ENCODE results near the gene SLC25A40.
"Not testable (repeated sequence)": the region's sequence is repeated elsewhere in the genome, so short reads cannot be mapped to it uniquely, and the experiment has no call there.

The SLC25A40 gene, protein sequence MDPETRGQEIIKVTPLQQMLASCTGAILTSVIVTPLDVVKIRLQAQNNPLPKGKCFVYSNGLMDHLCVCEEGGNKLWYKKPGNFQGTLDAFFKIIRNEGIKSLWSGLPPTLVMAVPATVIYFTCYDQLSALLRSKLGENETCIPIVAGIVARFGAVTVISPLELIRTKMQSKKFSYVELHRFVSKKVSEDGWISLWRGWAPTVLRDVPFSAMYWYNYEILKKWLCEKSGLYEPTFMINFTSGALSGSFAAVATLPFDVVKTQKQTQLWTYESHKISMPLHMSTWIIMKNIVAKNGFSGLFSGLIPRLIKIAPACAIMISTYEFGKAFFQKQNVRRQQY

DNA sequence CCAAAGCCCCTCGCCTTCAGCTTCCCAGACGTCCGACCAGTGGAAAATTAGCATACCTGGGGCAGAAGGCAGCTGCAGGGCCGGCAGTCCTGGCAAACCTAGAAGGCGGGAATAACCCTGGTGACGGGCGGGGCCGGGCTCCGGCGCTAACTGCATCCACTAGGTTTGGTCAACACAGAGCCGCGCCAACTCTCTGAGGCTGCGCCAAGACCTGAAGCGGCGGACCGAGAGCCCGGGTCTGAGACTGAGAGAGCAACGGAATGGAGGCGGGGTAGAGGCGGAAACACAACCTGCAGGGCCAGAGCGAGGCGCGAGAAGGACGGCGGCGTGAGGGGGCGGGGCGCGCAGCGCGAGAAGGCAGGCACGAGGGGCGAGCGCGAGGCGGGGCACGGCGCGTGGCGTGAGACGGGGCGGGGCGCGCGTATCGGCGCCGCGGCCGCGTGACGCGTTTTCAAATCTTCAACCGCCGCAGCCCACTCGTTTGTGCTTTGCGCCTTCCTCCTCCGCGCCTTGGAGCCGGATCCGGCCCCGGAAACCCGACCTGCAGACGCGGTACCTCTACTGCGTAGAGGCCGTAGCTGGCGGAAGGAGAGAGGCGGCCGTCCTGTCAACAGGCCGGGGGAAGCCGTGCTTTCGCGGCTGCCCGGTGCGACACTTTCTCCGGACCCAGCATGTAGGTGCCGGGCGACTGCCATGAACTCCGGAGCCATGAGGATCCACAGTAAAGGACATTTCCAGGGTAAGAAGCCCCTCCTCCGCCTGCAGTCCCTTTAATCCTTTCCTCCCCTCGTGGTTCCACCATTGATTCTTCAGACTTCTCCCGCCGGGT is at the start of gene SLC25A40, which contains the start of gene DBF4:
TSS of gene SLC25A40 (minus strand) at position 321 of the 829 bp plus-strand sequence. CDS start 17,633 bp downstream, outside the sequence.
TSS of gene DBF4 (plus strand) at position 454 of the 829 bp plus-strand sequence. CDS start at position 694, 240 bp downstream.
- DNase-seq (ENCODE audit: low read depth) = peak; percentile 91

- DNase-seq (ENCODE audit: low read depth) = not testable (repeated sequence)
These were observed 46.7 kb upstream of the SLC25A40 start for GRCh38 chr7:87922759-87923395.

GRCh38 chr7:87920578-87920977 is 44.4 kb upstream of the SLC25A40 start:
- DNase-seq (ENCODE audit: low read depth) = no peak

DNA sequence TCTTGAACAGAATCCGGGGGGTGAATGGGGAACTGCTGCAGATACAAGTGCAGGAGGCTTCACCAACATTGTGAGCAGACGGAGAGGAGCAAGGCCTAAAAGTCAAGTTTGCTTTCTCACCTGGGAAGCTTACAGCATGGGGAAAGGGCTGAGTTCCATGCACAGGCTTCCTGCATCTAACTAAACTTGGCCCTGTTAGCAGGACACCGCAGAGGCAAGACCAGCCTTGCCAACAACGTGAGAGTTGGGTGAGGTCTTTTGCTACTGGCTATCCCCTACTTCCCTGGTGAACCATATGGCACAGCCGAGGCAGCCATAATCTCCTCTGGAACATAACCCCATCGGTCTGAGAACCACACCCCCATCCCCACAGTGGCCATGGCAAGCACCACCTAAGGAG is 43.7 kb upstream of the SLC25A40 start:
- no peak for DNase-seq (ENCODE audit: low read depth)

- DNase-seq (ENCODE audit: low read depth) = no peak
These were observed 42.6 kb upstream of the SLC25A40 start for GRCh38 chr7:87918740-87919139.

DNA sequence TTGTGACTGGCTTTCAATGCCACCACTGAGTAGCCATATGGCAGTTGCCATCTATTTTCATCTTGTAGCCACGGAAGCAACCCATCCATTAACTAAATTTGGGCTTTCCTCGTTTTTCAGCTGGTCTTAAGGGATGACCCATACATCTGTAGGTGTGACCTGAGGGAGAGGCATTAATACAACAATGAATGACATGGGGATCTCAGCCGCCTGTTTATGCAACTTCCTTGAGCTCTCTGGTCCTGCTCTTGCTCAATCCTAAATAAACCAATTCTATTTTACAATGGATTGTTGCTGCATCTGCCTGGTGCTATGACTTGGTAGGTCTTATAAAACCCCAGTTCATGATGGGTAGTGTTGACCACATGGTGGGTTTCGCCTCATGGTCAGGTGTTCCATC is 36.0 kb upstream of the SLC25A40 start:
- no peak for DNase-seq (ENCODE audit: low read depth)

DNA sequence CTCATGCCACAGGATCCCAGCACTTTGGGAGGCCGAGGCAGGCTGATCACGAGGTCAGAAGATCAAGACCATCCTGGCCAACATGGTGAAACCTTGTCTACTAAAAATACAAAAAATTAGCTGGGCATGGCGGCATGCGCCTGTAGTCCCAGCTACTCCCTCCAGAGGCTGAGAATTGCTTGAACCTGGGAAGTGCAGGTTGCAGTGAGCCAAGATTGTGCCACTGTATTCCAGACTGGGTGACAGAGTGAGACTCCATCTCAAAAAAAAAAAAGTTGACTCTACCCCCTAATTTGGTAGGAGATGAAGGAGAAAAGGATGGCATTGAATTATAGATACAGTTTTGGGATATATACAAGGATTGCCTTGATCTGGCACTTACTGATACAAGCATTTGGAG is 32.7 kb upstream of the SLC25A40 start:
- not testable (repeated sequence) for DNase-seq (ENCODE audit: low read depth)

- DNase-seq (ENCODE audit: low read depth) = not testable (repeated sequence)
These were observed 31.2 kb upstream of the SLC25A40 start for GRCh38 chr7:87907136-87907906.

DNA sequence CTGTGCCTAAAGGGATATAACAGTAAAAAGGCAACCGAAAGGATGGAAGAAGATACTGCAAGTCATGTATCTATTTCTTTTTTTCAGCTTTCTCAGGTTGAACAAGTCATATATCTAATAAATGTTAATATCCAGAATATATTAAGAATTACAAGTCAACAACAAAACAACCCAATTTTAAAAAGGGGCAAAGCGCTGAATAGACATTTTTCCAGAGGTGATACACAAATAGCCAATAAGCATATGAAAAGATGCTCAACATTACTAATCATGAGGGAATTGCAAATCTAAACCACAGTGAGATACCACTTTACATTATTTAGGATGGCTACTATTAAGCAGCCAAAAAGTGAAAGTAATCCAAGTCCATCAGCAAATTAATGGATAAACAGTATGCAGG is 23.1 kb upstream of the SLC25A40 start:
- no peak for DNase-seq (ENCODE audit: low read depth)

GRCh38 chr7:87895363-87895762 is 19.2 kb upstream of the SLC25A40 start:
- no peak for DNase-seq (ENCODE audit: low read depth)

GRCh38 chr7:87886875-87887274 is 10.7 kb upstream of the SLC25A40 start:
- no peak for DNase-seq (ENCODE audit: low read depth)

- DNase-seq (ENCODE audit: low read depth) = no peak
These were observed 8.9 kb upstream of the SLC25A40 start for GRCh38 chr7:87885018-87885417.

- no peak for DNase-seq (ENCODE audit: low read depth)
These were observed 6.2 kb upstream of the SLC25A40 start for GRCh38 chr7:87882151-87882937.

DNA sequence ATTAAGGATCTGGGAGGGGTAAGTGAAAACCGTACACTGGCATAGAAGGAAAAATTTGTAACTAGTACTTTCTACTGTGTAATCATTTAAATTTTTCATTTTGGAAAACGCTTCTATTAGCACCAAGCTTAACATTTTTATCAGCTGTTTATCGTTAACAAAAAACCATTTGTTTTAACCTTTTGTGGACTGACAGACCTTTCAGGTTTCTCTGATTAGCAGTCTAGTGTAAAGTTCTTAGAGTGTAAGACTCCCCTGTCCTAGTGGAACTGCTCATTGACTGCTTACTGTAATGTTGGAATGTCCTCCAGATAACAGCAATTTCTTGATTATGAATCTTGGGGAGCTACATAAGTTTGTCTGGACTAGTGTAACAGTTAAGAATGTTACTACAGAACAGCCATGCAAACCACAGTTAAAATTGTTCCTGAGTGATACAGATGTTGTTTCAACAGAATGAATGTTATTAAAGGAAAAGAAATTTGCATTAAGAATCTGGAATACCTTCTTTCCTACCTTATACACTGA is 2.1 kb upstream of the SLC25A40 start:
- DNase-seq (ENCODE audit: low read depth) = no peak

DNA sequence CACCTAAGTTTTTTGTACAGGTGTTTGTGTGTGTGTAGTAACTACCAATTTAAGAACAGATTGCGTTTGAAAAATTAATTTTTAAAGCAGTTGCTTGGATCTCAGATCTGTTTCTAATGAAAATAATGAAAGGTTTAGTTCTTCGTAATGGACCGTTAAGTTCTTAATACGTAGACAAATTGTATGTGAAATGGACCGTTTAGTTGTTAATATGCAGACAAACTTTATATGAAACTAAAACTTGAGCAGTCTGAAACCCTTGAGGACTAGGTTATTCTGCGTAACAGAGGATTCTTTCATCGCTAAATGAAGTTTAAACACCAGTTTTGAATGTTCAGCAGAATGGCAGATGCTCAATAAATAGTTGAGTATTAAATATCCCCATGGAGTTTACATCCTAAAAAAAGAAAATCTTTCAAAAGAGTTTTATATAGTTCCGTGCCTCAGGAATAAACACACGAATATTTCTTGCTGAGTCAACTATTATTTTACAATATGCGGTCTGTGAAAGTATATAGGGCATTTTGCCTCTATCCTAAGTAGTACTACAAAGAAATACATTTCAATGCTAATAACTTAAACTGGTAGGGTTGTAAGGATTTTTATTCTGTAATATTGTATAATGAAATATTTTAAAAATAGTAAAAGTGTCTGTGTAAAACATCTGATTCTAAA is 1.3 kb upstream of the SLC25A40 start:
- no peak for DNase-seq (ENCODE audit: low read depth)

DNA sequence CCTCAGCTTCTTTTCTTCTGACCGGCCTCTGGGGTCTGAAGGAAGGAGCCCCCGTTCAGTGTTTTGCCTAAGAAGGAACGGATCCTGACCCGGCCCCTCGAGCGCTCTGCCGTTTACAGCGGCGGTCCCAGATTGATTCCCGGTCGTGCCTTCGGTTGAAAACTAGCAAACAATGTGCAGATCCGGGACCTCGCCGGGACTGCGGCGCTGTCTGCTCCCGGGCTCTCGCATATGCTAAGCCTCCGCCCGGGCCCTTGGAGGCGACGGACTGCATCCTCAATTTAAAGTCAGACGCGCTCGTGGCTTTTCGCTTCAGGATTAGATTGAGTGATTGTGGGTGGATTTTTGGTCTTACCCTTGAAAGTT is 692 bp upstream of the SLC25A40 start:
- DNase-seq (ENCODE audit: low read depth) = peak; percentile 20

- DNase-seq (ENCODE audit: low read depth) = no peak
These were observed 765 bp downstream of the SLC25A40 start for GRCh38 chr7:87875151-87876039.

GRCh38 chr7:87874066-87874465 is 2.1 kb downstream of the SLC25A40 start:
- DNase-seq (ENCODE audit: low read depth) = no peak

DNA sequence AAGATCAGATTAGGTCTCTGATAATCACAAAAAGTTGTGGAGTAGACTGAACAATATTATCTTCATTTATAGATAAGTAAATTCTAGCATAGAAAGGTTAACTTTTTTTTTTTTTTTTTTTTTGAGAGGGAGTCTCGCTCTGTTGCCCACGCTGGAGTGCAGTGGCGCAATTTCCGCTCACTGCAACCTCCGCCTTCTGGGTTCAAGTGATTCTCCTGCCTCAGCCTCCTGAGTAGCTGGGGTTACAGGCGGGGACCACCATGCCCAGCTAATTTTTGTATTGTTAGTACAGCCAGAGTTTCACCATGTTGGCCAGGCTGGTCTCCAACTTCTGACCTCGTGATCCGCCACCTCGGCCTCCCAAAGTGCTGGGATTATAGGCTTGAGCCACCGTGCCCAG is 2.8 kb downstream of the SLC25A40 start:
- DNase-seq (ENCODE audit: low read depth) = not testable (repeated sequence)
